ENCODE measurements around the gene GPR18. TPM values are rescaled to one million over a fixed set of nuclear protein-coding genes. Genes with fewer than 3 reads are reported as not detected.

The GPR18 gene
- total and polyA plus RNA-seq, 9 of the 15 experiments (the other 6 are each of a cell fraction or from before 2014, with no cell fraction given) = 0.75 TPM; not detected in 8

GRCh38 chr13:99294958-99295357 is 36.8 kb upstream of the GPR18 start:
- no peak for ATAC-seq
- no peak for TF ChIP-seq L3MBTL2 (IDR thresholded peaks at IDR 0.05)
- no peak for TF ChIP-seq USF1 (CRISPR knock-in tag; IDR thresholded peaks at IDR 0.05)
- no peak for TF ChIP-seq HNRNPUL1 (IDR thresholded peaks at IDR 0.05; ENCODE audit: low read length)
- TF ChIP-seq CREB5 (CRISPR knock-in tag; IDR thresholded peaks at IDR 0.05) = no peak
- no peak for TF ChIP-seq E2F5 (CRISPR knock-in tag; IDR thresholded peaks at IDR 0.05)
- no peak for TF ChIP-seq ARHGAP35 (IDR thresholded peaks at IDR 0.05; ENCODE audit: partially characterized antibody)
- TF ChIP-seq MBD2 (IDR thresholded peaks at IDR 0.05; ENCODE audit: borderline replicate concordance, low read depth) = no peak
- no peak for TF ChIP-seq TARDBP (IDR thresholded peaks at IDR 0.05)
- no peak for TF ChIP-seq PRDM10 (IDR thresholded peaks at IDR 0.05; ENCODE audit: partially characterized antibody)
- TF ChIP-seq ARID4B (CRISPR knock-in tag; IDR thresholded peaks at IDR 0.05) = no peak
- no peak for TF ChIP-seq ASH1L (IDR thresholded peaks at IDR 0.05; ENCODE audit: borderline replicate concordance, low read depth, partially characterized antibody)
- TF ChIP-seq TFAM (CRISPR knock-in tag; conservative IDR thresholded peaks at IDR 0.05) = no peak

More at GRCh38 chr13:99294958-99295357, 36.8 kb upstream of the GPR18 start:
- DNase-seq (ENCODE audit: extremely low read depth in 1 of 4, low spot score in 3 of 4) (no peak), FAIRE-seq (no peak)
- Histone ChIP-seq H3K4me3 (no peak overlapping the region), H3K4me2 (ENCODE audit: insufficient read depth, low read length) (no peak overlapping the region), H3K4me1 (replicated peaks in 1 of 2; ENCODE audit: control insufficient read depth in 2 of 2, insufficient read depth in 2 of 2, low read length in 2 of 2) (peaks cover 0 to 5% of the 10 kb centered on the region in 2 experiments; a peak in 1 of 5 replicates), H3K79me2 (ENCODE audit: control insufficient read depth, insufficient read depth, low read length) (peaks cover 5% of the 10 kb centered on the region; the same call in 1 of the 3 replicates), H3K27me3 (ENCODE audit: control insufficient read depth in 2 of 2, insufficient read depth in 2 of 2, low read length in 2 of 2) (no peaks in the 10 kb centered on the region), H3K9ac (ENCODE audit: insufficient read depth in 1 of 2, low read depth in 2 of 2, low read length in 2 of 2) (no peak overlapping the region), H4K20me1 (replicated peaks; ENCODE audit: control insufficient read depth, insufficient read depth, low read length) (no peaks in the 10 kb centered on the region), H3K36me3 (ENCODE audit: control insufficient read depth, insufficient read depth, low read length) (peaks cover 16% of the 10 kb centered on the region), H3K9me1 (ENCODE audit: control insufficient read depth, insufficient read depth, low read length) (no peaks in the 10 kb centered on the region), H3K9me3 (replicated peaks; ENCODE audit: control insufficient read depth, insufficient read depth, low read depth, low read length) (no peaks in the 10 kb centered on the region), H3K27ac (ENCODE audit: extremely low read depth, low read depth, low read length) (no peak overlapping the region), H2AFZ (ENCODE audit: low read depth, low read length) (no peak overlapping the region)
- ChIA-PET POLR2A (no interaction called here), CTCF (ENCODE audit: low intra/inter-chr PET ratio) (no interaction called here)
- no TSS peak for BruUV-seq (replicated peaks)
- 81% methylated on average over 4 of the region's 7 CpGs for WGBS (ENCODE audit: insufficient coverage, low coverage, missing lambda C conversion rate)
- intact Hi-C loops (cut with micrococcal nuclease) = no loop called here
- in situ Hi-C loops (cut with MboI) = no loop called here
